Measurements from ENCODE around the gene CRISPLD2.

The CRISPLD2 gene

GRCh38 chr16:84838383-84838948 lies 18.7 kb downstream of the CRISPLD2 start:
- no peak for DNase-seq
- Histone ChIP-seq H2AFZ (ENCODE audit: low read length) (no peak overlapping the region), H3K27me3 (replicated peaks; ENCODE audit: insufficient read depth, low read length) (peaks cover 84% of the 10 kb centered on the region)

GRCh38 chr16:84839054-84839453 lies 19.3 kb downstream of the CRISPLD2 start:
- Histone ChIP-seq H3K27ac (ENCODE audit: low read length) (no peak overlapping the region), H3K4me3 (ENCODE audit: low read length) (no peak overlapping the region), H3K9me3 (replicated peaks; ENCODE audit: insufficient read depth, low read length) (no peaks in the 10 kb centered on the region), H3K4me2 (ENCODE audit: low read depth, low read length) (no peak overlapping the region), H3F3A (ENCODE audit: insufficient read depth, low read length) (no peaks in the 10 kb centered on the region), H3K27me3 (replicated peaks; ENCODE audit: insufficient read depth, low read length) (peaks cover 86% of the 10 kb centered on the region), H3K9ac (ENCODE audit: low read length) (no peak overlapping the region), H4K20me1 (ENCODE audit: insufficient read depth, low read length) (no peaks in the 10 kb centered on the region), H3K9me2 (replicated peaks; ENCODE audit: insufficient read depth, low read length) (no peaks in the 10 kb centered on the region), H3K4me1 (ENCODE audit: low read length) (no peaks in the 10 kb centered on the region), H2AFZ (ENCODE audit: low read length) (no peak overlapping the region), H3K79me2 (ENCODE audit: low read length) (no peaks in the 10 kb centered on the region), H3K36me3 (replicated peaks; ENCODE audit: insufficient read depth, low read length) (no peaks in the 10 kb centered on the region)
- DNase-seq = no peak
- no peak for TF ChIP-seq EZH2 (optimal IDR thresholded peaks at IDR 0.05; ENCODE audit: low read depth, low read length)
- TF ChIP-seq CTCF (IDR thresholded peaks at IDR 0.05; ENCODE audit: low read length) = no peak
- TF ChIP-seq EZH2phosphoT487 (IDR thresholded peaks at IDR 0.05; ENCODE audit: low read length) = no peak

More at GRCh38 chr16:84838383-84838948, 18.7 kb downstream of the CRISPLD2 start:
- Histone ChIP-seq H3K4me2 (ENCODE audit: low read depth, low read length) (no peak overlapping the region), H3F3A (ENCODE audit: insufficient read depth, low read length) (no peaks in the 10 kb centered on the region), H3K79me2 (ENCODE audit: low read length) (no peaks in the 10 kb centered on the region), H3K9ac (ENCODE audit: low read length) (no peak overlapping the region), H3K9me2 (replicated peaks; ENCODE audit: insufficient read depth, low read length) (no peaks in the 10 kb centered on the region), H3K9me3 (replicated peaks; ENCODE audit: insufficient read depth, low read length) (no peaks in the 10 kb centered on the region), H3K4me3 (ENCODE audit: low read length) (no peak overlapping the region), H3K4me1 (ENCODE audit: low read length) (no peaks in the 10 kb centered on the region), H3K27ac (ENCODE audit: low read length) (no peak overlapping the region), H4K20me1 (ENCODE audit: insufficient read depth, low read length) (no peaks in the 10 kb centered on the region), H3K36me3 (replicated peaks; ENCODE audit: insufficient read depth, low read length) (no peaks in the 10 kb centered on the region)
- TF ChIP-seq EZH2phosphoT487 (IDR thresholded peaks at IDR 0.05; ENCODE audit: low read length) (no peak), EZH2 (optimal IDR thresholded peaks at IDR 0.05; ENCODE audit: low read depth, low read length) (no peak), CTCF (IDR thresholded peaks at IDR 0.05; ENCODE audit: low read length) (no peak)

GRCh38 chr16:84839956-84840355 lies 20.2 kb downstream of the CRISPLD2 start:
- H3K36me3 ChIP-seq (replicated peaks; ENCODE audit: insufficient read depth, low read length) = no peaks in the 10 kb centered on the region
- no peaks in the 10 kb centered on the region for H3F3A ChIP-seq (ENCODE audit: insufficient read depth, low read length)
- no peak overlapping the region for H3K4me2 ChIP-seq (ENCODE audit: low read depth, low read length)
- DNase-seq = no peak
- H3K27me3 ChIP-seq (replicated peaks; ENCODE audit: insufficient read depth, low read length) = peaks cover 85% of the 10 kb centered on the region
- H3K9ac ChIP-seq (ENCODE audit: low read length) = no peak overlapping the region
- H2AFZ ChIP-seq (ENCODE audit: low read length) = no peak overlapping the region
- no peaks in the 10 kb centered on the region for H3K4me1 ChIP-seq (ENCODE audit: low read length)
- no peak for TF ChIP-seq CTCF (IDR thresholded peaks at IDR 0.05; ENCODE audit: low read length)
- no peak for TF ChIP-seq EZH2phosphoT487 (IDR thresholded peaks at IDR 0.05; ENCODE audit: low read length)
- TF ChIP-seq EZH2 (optimal IDR thresholded peaks at IDR 0.05; ENCODE audit: low read depth, low read length) = no peak
- H3K4me3 ChIP-seq (ENCODE audit: low read length) = no peak overlapping the region
- H3K79me2 ChIP-seq (ENCODE audit: low read length) = no peaks in the 10 kb centered on the region
- no peaks in the 10 kb centered on the region for H4K20me1 ChIP-seq (ENCODE audit: insufficient read depth, low read length)
- H3K27ac ChIP-seq (ENCODE audit: low read length) = no peak overlapping the region
- H3K9me3 ChIP-seq (replicated peaks; ENCODE audit: insufficient read depth, low read length) = no peaks in the 10 kb centered on the region
- H3K9me2 ChIP-seq (replicated peaks; ENCODE audit: insufficient read depth, low read length) = no peaks in the 10 kb centered on the region
